NCI-H69 (cell line): ENCODE results near the gene CCDC107.

ENCODE experiments used
- DNase-seq: peaks from one replicate; lab custom pipeline; 2025; lab: John Stamatoyannopoulos, UW

Gene CCDC107

DNA sequence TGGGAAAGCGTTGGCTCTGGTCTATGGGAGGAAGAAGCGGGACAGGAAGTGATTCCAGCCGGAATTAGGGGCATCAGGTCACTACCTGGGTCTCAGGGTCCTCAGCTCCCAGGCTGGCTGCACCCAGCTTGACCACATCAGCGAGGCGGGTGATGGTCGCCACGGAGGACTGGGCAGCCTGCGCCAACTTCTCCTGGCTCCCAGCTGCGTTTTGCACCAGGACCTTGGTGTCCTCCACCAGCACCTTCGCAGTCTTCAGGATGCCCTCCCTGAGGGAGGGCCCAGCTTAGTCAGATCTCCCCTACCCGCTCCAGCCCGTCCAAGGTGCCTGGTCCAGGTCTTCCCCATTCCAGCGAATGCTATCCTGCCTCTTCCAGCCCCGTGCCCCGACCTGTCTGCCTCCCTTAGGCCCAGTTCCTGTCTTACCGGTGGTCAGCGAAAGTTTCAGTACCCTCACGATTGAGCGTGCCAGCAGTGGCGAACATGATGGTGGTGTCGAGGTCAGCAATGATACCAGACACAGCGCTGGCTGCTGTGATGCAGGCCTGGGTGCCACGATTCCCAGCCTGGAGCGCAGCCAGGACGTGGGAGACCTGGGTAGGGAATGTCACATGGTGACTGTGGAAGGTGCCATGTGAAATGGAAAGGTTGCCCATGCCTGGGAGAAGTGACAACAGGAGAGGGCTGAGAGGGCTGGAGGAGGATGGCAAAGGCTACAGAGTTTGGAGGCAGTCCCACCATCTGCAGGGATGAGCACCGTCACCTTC is 46.0 kb downstream of the CCDC107 start:
- no peak for DNase-seq

DNA sequence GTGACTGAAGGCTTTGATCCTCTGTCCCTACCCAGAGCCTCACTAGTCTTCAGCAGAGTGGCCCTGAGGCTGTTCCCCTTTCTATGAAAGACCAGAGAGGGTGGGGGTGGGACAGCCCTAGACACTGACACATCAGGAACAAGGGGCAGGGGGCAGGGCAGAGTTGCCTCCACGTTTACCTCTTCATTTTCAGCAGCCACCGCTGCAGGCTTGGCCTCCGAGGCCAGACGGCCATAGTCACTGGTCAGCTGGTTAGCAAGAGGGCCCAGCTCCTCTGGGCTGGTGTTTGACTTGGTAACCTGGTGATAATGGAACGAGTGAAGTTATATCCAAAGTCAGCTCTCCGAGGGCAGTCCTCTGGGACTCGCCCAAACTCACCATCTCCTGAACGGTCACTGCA is 47.3 kb downstream of the CCDC107 start:
- DNase-seq = no peak

DNA sequence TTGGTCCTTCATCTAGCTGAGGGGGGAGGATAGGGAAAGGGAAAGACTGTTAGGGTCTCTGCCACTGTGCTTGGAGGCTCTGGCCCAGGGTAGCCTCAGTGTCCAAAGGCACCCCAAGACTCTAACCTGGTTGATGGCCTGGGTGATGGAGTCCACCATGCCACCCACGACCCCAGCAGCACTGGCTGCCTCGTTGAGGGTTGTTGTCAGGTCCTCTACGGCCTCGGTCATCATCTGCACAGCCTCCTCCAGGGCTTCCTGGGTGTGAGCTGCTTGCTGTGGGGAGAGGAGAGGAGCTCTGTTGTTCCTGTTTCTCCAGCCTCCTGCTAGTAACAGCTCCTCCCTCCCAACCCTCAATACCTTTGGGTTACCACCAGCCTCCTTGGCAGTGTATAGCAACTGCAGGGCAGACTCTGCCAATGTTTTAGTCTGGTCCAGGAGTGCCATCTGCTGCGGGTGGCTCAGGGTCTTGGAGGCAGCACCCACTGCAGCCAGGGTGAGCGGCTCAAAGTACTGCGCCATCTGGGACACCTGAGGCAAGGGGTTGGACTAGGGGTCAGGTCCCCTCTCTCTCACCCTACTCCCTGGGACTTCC is 47.8 kb downstream of the CCDC107 start:
- no peak for DNase-seq

DNA sequence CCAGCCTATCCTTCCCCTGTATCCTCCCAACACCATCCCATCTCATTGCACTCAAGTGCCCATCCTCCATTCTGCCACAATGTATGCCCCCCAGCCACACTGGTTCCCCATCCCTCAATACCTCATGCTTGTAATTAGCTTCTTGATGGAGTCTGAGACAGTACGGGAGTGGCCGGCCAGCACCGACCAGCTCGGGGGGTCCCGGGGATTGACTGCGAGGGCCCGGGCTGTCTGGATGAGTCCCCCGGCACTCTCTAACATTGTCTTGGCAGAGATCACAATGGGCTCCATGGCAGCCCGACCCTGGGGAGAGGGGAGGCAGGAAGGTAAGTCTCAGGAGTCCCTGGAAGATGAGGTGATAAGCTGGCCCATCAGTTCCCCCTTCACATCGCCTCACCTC is 48.9 kb downstream of the CCDC107 start:
- no peak for DNase-seq

DNA sequence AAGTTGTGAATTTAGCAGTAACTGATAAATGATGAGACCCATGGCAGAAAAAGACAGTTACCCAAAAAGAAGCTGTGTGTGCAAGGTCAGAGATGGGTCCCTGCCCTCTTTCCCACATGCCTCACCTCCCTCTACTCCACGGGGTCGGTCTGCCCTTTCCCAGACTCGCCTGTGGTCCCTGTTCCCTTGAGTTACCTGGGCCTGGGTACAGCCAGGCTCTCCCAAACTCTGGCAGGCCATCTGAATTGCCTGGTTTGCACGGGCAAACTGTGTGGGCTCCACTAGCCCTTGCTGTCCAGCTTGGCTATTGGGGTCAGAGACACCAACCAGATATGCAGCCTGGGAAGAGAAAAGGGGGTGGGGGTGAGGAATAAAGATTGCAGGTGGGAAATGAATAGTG is 50.1 kb downstream of the CCDC107 start:
- no peak for DNase-seq

DNA sequence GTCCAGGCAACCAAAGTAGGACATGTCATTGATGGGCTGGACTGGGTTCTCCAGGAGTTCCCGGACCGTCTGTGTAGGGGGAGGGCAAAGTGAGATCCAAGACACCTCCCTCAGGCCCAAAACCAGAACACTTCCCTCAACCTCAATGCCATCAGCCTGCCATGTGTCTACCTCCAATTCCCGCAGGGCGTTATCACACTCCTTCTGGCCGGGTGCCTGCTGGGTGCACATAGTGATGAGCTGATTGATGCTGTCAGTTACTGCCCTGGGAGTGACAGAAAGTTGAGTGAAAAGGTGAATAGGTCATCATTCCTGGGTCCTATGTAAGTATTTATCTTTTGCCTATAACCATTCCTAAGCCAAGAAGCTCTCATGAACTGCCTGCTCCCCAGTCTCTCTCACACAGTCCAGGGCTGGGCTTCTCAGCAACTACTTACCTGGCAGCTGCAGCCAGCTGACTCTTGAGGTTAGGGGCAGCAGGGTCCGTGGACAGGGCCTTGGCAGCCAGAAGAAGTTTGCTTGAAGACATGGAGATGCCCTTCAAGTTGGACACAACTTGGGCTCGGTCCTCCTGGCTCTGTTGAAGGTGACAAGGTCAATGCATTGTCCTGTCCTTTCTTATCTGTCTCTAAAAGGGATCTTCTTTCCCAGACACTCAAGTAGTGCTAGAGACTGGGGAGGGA is 52.9 kb downstream of the CCDC107 start:
- no peak for DNase-seq
